ENCODE data around the gene FAM120AOS.

DNA sequence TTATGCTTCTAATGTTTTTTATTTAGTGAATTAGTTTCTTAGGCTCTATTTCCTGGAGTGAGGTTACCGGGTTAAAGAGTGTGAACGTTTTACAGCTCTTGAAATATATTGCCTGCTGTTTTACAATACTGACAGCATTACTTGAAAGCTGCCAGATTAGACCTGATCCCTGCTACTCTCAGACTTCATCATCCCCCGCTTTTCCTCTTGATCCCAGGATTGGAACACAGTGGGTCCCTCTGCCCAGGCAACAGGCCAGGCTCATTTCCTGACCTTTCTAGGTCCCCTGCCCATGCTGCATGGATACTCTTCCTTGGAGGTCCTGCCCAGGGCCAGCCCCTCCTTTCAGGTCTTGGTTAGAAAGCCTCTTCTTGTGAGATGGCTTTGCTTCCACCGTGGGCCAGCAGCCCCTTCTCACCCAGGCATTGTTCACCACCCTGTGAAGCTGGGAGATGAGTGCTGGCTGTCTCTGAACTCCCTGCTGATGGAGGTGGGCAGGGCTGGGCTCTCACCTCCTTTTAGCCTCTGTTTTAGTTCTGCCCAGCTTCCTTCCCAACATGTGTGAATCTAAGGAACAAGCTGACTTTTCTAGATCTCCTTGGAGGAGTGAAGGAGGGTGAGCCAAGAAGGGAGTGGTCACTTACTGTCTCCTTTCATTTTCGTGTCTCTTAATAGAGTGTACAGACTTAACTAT lies 15.5 kb upstream of the FAM120AOS start:
- TF ChIP-seq, protein P1, sequence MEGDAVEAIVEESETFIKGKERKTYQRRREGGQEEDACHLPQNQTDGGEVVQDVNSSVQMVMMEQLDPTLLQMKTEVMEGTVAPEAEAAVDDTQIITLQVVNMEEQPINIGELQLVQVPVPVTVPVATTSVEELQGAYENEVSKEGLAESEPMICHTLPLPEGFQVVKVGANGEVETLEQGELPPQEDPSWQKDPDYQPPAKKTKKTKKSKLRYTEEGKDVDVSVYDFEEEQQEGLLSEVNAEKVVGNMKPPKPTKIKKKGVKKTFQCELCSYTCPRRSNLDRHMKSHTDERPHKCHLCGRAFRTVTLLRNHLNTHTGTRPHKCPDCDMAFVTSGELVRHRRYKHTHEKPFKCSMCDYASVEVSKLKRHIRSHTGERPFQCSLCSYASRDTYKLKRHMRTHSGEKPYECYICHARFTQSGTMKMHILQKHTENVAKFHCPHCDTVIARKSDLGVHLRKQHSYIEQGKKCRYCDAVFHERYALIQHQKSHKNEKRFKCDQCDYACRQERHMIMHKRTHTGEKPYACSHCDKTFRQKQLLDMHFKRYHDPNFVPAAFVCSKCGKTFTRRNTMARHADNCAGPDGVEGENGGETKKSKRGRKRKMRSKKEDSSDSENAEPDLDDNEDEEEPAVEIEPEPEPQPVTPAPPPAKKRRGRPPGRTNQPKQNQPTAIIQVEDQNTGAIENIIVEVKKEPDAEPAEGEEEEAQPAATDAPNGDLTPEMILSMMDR (IDR thresholded peaks at IDR 0.05), result no peak
- TF ChIP-seq POLR2A (IDR thresholded peaks at IDR 0.05), result no peak
